NT2/D1 (cell line): ENCODE measurements around the gene FAM120A.

Experiments
- DNase-seq: peaks from one replicate; pipeline ENCODE4 v3.0.0-alpha.2; 2011; ENCODE audit warnings: low read depth, low spot score
- H3K27me3 ChIP-seq: 2 replicates; pipeline ENCODE4 v1.6.0; 2011; ENCODE audit warnings: mild to moderate bottlenecking; ENCODE audit not compliant: insufficient read length, insufficient read depth
- H3K36me3 ChIP-seq: 2 replicates; pipeline ENCODE4 v1.6.1; 2011; ENCODE audit warnings: mild to moderate bottlenecking, low read length, mixed read lengths; ENCODE audit not compliant: insufficient read depth, insufficient read length
- H3K4me1 ChIP-seq: 2 replicates; pipeline ENCODE4 v1.5.1; 2011; ENCODE audit not compliant: insufficient read depth, insufficient read length
- H3K4me3 ChIP-seq: 2 replicates; pipeline ENCODE4 v1.5.1; 2011; ENCODE audit warnings: low read depth; ENCODE audit not compliant: insufficient read length
- H3K9ac ChIP-seq: 2 replicates; pipeline ENCODE4 v1.6.0; 2011; ENCODE audit warnings: low read depth; ENCODE audit not compliant: insufficient read length
- H3K9me3 ChIP-seq: 2 replicates; pipeline ENCODE4 v1.5.1; 2011; ENCODE audit warnings: mild to moderate bottlenecking, low read length; ENCODE audit not compliant: insufficient read depth
- SUZ12 ChIP-seq: IDR thresholded peaks from 2 replicates; pipeline ENCODE4 v1.6.1; 2011; ENCODE audit not compliant: insufficient read length, insufficient read depth; ENCODE audit errors: extremely low read depth
- YY1 ChIP-seq: IDR thresholded peaks from 2 replicates; pipeline ENCODE4 v1.6.1; 2011; ENCODE audit not compliant: insufficient read length, insufficient read depth
- ZNF274 ChIP-seq: IDR thresholded peaks from 2 replicates; pipeline ENCODE4 v1.6.1; 2011; ENCODE audit warnings: mild to moderate bottlenecking, low read depth, low read length

Gene FAM120A

DNA sequence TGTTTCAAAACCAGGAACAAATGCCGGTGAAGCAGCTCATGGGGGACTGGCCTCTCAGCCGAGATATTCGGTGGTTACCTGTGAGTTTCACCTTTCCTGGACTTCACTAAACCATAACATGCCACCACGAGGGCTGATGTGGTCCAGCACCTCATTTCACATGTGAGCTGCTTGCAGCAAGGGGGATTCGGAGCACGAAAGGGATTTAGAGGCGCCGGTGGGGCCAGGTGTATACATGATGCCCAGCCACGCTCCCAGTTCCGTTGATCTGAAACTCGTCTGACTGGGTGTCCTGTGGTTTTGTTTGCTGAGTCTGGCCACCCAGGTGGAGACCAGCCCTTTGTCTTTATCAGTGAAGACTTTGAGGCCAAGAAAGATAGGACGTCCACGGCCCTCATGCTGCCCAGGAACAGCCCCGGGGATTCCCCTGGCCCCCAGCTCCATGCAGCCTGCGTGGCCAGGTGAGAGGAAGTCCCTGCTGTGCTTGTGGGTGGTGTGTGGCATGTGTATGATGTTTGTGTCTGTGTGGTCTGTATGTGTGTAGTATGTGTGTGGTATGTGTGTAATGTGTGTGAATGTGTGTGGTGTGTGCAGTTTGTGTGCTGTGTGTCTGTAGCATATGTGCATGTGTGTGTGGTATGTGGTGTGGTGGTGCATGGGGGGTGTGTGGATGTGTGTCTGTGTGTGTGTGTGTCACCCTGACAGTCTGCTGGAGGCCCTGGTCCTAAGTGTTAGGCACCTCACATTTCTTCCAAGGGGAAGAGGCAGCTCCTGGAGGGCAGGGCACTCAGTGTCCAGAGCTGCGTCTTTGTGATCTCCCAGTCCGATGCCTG, 148.3 kb downstream of the FAM120A start:
- no peak for DNase-seq
- Histone ChIP-seq H3K36me3 (no peaks in the 10 kb centered on the region), H3K27me3 (no peaks in the 10 kb centered on the region), H3K9ac (no peak overlapping the region), H3K4me1 (peaks cover 15% of the 10 kb centered on the region), H3K4me3 (no peak overlapping the region), H3K9me3 (no peaks in the 10 kb centered on the region)
- no peak for TF ChIP-seq YY1
- no peak for TF ChIP-seq SUZ12
- no peak for TF ChIP-seq ZNF274

DNA sequence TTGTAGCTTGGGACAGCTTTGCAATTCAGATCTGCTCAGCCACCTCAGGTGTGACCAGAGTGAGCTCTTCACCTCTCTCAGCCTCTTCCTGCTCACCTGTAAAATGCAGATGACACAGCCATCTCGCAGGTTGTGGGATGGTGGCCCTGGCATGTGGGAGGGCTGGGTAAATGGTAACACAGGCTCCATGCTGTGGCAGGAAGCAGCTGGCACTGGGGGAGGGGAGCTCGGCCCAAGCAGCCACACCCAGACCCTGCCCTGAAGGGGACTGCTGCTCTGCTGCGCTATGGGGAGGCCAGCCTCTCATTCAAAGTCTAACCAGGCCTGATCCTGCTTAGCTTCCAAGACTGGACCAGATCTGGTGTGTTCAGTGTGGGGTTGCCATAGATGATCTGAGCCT, 149.0 kb downstream of the FAM120A start:
- TF ChIP-seq SUZ12 (no peak), YY1 (no peak), ZNF274 (no peak)
- Histone ChIP-seq H3K36me3 (no peaks in the 10 kb centered on the region), H3K4me3 (no peak overlapping the region), H3K4me1 (peaks cover 15% of the 10 kb centered on the region), H3K9me3 (no peaks in the 10 kb centered on the region), H3K9ac (no peak overlapping the region), H3K27me3 (no peaks in the 10 kb centered on the region)
- no peak for DNase-seq

DNA sequence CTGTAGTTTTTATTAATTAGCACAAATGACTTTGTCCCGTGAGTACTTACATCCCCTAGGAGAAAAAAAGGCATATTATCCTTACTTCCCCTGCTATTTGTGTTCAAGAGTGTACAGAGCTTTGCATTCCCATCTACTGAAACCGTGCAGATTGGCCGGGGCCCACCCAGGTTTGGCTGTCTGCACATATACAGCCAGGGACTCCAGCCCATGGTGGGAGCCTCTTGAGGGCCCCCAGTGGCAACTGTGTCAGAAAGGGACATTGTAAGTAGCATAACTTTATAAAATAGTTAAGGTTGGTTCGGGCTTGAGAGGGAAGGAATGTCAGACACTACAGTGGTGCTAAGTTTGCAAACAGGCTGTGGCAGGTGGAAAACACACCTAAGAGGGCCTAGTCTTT, 149.6 kb downstream of the FAM120A start:
- Histone ChIP-seq H3K4me3 (no peak overlapping the region), H3K27me3 (no peaks in the 10 kb centered on the region), H3K9me3 (no peaks in the 10 kb centered on the region), H3K36me3 (no peaks in the 10 kb centered on the region), H3K9ac (no peak overlapping the region), H3K4me1 (peaks cover 15% of the 10 kb centered on the region)
- TF ChIP-seq YY1 (no peak), SUZ12 (no peak), ZNF274 (no peak)
- DNase-seq: no peak

DNA sequence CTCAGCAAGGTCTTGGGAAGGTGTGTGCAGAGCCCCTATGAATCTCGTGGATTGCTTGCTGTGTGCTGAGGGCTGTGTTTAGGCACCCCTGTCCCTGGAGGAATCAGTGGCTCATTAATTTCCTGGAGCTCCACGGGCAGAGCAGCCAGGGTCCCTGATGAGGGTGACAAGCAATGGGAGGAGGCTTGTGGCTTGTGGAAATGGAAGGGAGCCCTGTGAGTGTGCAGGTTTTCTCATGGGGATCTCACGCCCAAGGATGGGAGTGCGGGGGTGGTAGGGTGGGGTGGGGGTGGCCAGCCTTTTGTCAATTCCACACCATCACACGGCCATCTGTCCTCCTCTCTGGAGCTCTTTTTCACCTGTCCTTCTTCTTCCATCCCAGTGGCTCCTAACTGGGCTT, 150.2 kb downstream of the FAM120A start:
- Histone ChIP-seq H3K4me3 (no peak overlapping the region), H3K9ac (no peak overlapping the region), H3K36me3 (no peaks in the 10 kb centered on the region), H3K9me3 (no peaks in the 10 kb centered on the region), H3K4me1 (peaks cover 15% of the 10 kb centered on the region), H3K27me3 (no peaks in the 10 kb centered on the region)
- TF ChIP-seq YY1 (no peak), SUZ12 (no peak), ZNF274 (no peak)
- DNase-seq: no peak

DNA sequence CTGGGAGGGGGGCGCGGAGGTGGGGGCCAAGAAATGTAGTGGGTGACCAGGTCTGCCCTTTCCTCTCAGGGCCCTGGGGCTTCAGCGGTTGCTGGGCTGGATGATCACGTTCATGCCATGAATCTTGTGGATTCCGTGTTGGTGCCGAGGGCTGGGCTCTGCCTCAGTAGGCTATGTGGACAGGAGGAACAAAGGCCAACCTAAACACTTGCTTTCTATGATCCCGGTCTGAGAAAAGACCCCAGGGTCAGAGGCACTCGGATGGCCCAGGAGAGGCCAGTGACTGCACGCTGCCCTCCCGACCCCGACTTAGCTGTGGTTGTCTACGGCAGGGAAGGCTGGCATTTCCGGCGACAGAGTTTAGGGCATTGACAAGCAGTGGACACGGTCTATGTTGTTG, 151.5 kb downstream of the FAM120A start:
- DNase-seq: no peak
- H3K4me3 ChIP-seq: no peak overlapping the region
- H3K36me3 ChIP-seq: no peaks in the 10 kb centered on the region
- no peak overlapping the region for H3K9ac ChIP-seq
- peaks cover 15% of the 10 kb centered on the region for H3K4me1 ChIP-seq
- H3K27me3 ChIP-seq: no peaks in the 10 kb centered on the region
- no peaks in the 10 kb centered on the region for H3K9me3 ChIP-seq
- no peak for TF ChIP-seq SUZ12
- TF ChIP-seq ZNF274: no peak
- TF ChIP-seq YY1: no peak

DNA sequence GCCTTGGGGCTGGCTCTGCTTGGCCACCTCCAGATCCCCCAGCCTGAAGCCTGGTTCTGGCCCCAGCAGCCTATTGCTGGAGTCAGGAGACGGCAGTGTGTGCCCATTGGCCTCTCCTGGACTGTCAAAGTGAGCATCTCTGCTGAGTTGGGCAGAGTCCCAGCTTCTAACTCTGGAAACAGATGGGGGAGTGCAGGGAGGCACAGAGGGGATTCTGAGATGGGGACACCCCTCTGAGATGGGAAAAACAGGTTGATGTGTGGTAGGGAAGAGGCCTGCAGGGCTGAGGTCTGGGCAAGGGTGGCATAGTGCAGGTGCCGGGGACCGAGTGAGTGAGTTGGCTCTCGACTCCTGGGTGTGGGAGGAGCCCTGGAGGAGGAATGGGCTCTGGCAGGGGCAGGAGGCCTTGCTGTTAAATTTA, 152.4 kb downstream of the FAM120A start:
- H3K9ac ChIP-seq: no peak overlapping the region
- TF ChIP-seq YY1 (no peak), SUZ12 (no peak), ZNF274 (no peak)
- H3K4me1 ChIP-seq: peaks cover 13% of the 10 kb centered on the region
- no peaks in the 10 kb centered on the region for H3K36me3 ChIP-seq
- DNase-seq: no peak
- no peak overlapping the region for H3K4me3 ChIP-seq
- H3K27me3 ChIP-seq: no peaks in the 10 kb centered on the region
- H3K9me3 ChIP-seq: no peaks in the 10 kb centered on the region; the same call in 1 of the 2 replicates

DNA sequence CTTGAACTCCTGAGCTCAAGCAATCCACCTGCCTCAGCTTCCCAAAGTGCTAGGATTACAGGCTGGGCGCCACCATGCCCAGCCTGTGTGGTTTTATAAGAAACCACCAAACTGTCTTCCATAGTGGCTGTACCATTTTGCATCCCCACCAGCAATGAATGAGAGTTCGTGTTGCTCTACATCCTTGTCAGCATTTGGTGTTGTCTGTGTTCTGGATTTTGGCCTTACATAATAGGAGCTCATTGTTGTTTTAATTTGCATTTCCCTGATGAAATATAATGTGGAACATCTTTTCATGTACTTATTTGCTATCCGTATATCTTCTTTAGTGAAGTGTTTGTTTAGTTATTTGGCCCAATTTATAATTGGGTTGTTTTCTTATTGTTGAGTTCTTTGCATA, 154.7 kb downstream of the FAM120A start:
- DNase-seq: no peak
- Histone ChIP-seq H3K9ac (no peak overlapping the region), H3K27me3 (no peaks in the 10 kb centered on the region), H3K4me3 (no peak overlapping the region), H3K9me3 (peaks cover 9% of the 10 kb centered on the region), H3K4me1 (peaks cover 6% of the 10 kb centered on the region), H3K36me3 (no peaks in the 10 kb centered on the region)
- TF ChIP-seq YY1: no peak
- TF ChIP-seq ZNF274: no peak
- TF ChIP-seq SUZ12: no peak
